PFSK-1 (cell line): ENCODE results near the gene BZW1.

Source experiments
- POLR2AphosphoS5 ChIP-seq: IDR thresholded peaks from 2 replicates; pipeline ENCODE4 v1.6.1; 2012; ENCODE audit warnings: low read depth, mild to moderate bottlenecking, control low read depth, low read length, moderate library complexity
- TAF1 ChIP-seq: IDR thresholded peaks from 2 replicates; pipeline ENCODE4 v1.6.1; 2012; ENCODE audit warnings: low read length, control low read depth, borderline replicate concordance; ENCODE audit not compliant: insufficient read depth

DNA sequence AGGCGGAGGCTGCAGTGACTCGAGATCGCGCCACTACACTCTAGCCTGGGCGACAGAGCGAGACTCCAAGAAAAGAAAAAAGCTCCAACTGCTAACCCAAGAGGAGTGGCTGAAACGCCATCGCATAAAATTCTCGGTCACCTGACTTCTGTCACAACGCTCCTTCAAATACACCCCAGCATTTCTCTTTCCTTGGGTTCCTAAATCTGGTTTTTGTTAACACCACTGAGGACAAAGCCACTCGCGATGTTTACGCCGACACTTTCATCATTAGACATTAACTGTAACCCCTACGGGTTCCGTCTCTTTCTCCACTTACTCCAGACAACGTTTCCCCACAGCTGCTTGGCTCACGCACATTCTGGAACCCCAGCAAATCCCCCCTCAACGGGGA, 52.1 kb downstream of the BZW1 start:
- no peak for TF ChIP-seq POLR2AphosphoS5
- TF ChIP-seq TAF1 = no peak
